ENCODE data around the gene MBTD1. TPM values are rescaled to one million over a fixed set of nuclear protein-coding genes. Genes with fewer than 3 reads are reported as not detected.
A peak's percentile ranks its signal among the peaks of the same experiment; 100 is the strongest.

Gene MBTD1
- total RNA-seq, 1 donor from 2014 or later: 34.4 TPM

DNA sequence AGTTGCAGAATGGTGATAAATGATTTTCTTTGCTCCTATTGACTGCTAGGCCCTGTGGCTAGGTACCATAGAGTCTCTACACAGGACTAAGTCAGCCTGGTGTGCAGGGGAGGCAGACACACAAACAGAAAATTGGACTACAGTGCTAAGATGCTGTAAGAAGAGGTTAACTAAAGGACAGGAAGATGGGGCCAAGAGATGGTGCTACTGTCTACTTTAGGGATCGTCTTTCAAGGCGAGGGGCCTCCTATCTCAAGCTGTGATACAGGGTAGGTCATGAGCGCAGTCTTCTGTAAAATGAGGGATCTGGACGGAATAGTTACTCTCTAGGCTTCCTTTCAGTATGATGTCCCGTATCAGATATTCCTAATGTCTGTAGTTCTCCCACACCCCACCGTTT, 105.7 kb downstream of the MBTD1 start:
- no peaks in the 10 kb centered on the region for H3K27me3 ChIP-seq (ENCODE audit: control insufficient read depth in 3 of 3, insufficient read depth in 3 of 3, low read length in 3 of 3)
- H3K36me3 ChIP-seq (ENCODE audit: control insufficient read depth in 3 of 3, insufficient read depth in 3 of 3, low read length in 3 of 3): peaks cover 7 to 13% (median 13%) of the 10 kb centered on the region in 3 donors
- H3K9ac ChIP-seq (ENCODE audit: low read depth in 1 of 3, low read length in 3 of 3): peak overlapping the region; percentile 82 to 88 (median 86)
- peak overlapping the region; percentile 92 for H3K27ac ChIP-seq (ENCODE audit: low read depth, low read length)
- peaks cover 9 to 16% (median 15%) of the 10 kb centered on the region in 3 donors for H3K4me1 ChIP-seq (ENCODE audit: control insufficient read depth in 3 of 3, insufficient read depth in 3 of 3, low read length in 3 of 3)
- peak overlapping the region; percentile 86 to 95 (median 95) for H3K4me3 ChIP-seq (ENCODE audit: low read length in 3 of 3)
- no peaks in the 10 kb centered on the region for H3K9me3 ChIP-seq (ENCODE audit: control insufficient read depth in 3 of 3, low read length in 3 of 3)

DNA sequence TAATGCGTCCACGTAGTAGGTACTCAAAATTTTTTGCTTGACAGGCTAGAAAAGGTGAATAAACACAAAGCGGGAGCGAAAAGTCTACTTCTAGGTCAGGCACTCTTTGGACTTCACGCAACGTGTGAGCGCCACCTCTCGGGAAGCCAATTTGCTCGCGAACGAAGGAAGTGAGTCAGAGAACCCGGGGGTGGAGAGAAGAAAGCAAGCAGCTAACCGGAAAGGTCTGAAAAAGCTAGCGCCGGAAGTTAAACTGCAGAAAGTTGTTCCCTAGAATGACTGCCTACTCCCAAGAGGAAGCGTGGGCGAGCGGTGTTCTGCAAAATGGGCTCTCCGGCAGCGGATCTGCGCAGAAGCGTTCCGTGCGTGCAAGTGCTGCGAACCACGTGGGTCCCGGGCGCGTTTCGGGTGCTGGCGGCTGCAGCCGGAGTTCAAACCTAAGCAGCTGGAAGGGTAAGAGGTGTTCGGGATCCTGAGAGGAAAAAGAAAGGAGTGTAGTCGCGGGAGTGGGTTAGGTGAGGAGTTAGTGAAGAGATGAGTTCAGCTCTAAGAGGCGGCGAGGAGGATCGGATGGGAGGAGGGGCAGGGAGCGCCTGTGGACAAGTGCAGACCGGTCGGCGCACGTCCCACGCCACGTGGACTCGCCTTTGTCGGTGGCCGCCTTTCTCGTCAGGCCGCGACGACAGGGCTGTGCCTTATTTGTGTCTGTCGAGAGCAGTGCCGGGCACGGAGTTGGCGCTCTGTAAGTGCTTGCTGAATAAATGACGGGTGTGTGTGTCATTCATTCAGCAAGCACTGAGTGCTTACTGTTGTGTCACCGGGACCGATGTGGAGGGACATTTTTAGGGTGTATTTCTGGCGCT, 106.4 kb downstream of the MBTD1 start, which contains the start of gene NME1:
Gene NME1 (plus strand): TSS at position 350 of the 863 bp plus-strand sequence. CDS start 2,096 bp downstream, outside the sequence.
- Histone ChIP-seq H3K27me3 (ENCODE audit: control insufficient read depth in 3 of 3, insufficient read depth in 3 of 3, low read length in 3 of 3) (no peaks in the 10 kb centered on the region), H3K4me3 (ENCODE audit: low read length in 3 of 3) (peak within 1 kb of the TSS; percentile 86 to 95 (median 95)), H3K4me1 (ENCODE audit: control insufficient read depth in 3 of 3, insufficient read depth in 3 of 3, low read length in 3 of 3) (peaks cover 9 to 16% (median 15%) of the 10 kb centered on the region in 3 donors), H3K9ac (ENCODE audit: low read depth in 1 of 3, low read length in 3 of 3) (peak within 1 kb of the TSS; percentile 88 to 96 (median 90)), H3K9me3 (ENCODE audit: control insufficient read depth in 3 of 3, low read length in 3 of 3) (no peaks in the 10 kb centered on the region), H3K27ac (ENCODE audit: low read depth, low read length) (peak within 1 kb of the TSS; percentile 92), H3K36me3 (ENCODE audit: control insufficient read depth in 3 of 3, insufficient read depth in 3 of 3, low read length in 3 of 3) (peaks cover 4 to 13% (median 8%) of the 10 kb centered on the region in 3 donors)

GRCh38 chr17:51152766-51153209, 107.1 kb downstream of the MBTD1 start:
- Histone ChIP-seq H3K36me3 (ENCODE audit: control insufficient read depth in 3 of 3, insufficient read depth in 3 of 3, low read length in 3 of 3) (peaks cover 4 to 13% (median 7%) of the 10 kb centered on the region in 3 donors), H3K9ac (ENCODE audit: low read depth in 1 of 3, low read length in 3 of 3) (peak overlapping the region; percentile 88 to 96 (median 90)), H3K27ac (ENCODE audit: low read depth, low read length) (peak overlapping the region; percentile 92), H3K4me3 (ENCODE audit: low read length in 3 of 3) (peak overlapping the region; percentile 51 to 80 (median 75)), H3K9me3 (ENCODE audit: control insufficient read depth in 3 of 3, low read length in 3 of 3) (no peaks in the 10 kb centered on the region), H3K27me3 (ENCODE audit: control insufficient read depth in 3 of 3, insufficient read depth in 3 of 3, low read length in 3 of 3) (no peaks in the 10 kb centered on the region), H3K4me1 (ENCODE audit: control insufficient read depth in 3 of 3, insufficient read depth in 3 of 3, low read length in 3 of 3) (peaks cover 9 to 16% (median 15%) of the 10 kb centered on the region in 3 donors)

- no peak overlapping the region for H3K9ac ChIP-seq (ENCODE audit: low read depth in 1 of 3, low read length in 3 of 3)
Observed at GRCh38 chr17:51150932-51151331, 108.9 kb downstream of the MBTD1 start.

DNA sequence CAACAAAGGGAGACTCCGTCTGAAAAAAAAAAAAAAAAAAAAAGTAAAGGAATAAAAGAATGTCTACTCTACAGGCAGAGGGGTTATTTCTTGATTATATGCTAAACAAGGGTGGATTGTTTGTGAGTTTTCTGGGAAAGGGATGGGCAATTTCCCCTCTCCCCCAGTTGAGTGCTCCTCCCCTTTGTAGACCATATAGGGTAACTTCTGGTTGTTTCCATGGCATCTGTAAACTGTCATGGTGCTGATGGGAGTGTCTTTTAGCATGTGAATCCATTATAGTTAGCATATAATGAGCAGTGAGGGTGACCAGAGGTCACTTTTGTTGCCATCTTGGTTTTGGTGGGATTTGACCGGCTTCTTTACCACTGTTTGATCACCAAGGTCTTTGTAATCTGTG, 110.7 kb downstream of the MBTD1 start:
- Histone ChIP-seq H3K27ac (ENCODE audit: low read depth, low read length) (no peak overlapping the region), H3K9me3 (ENCODE audit: control insufficient read depth in 3 of 3, low read length in 3 of 3) (no peaks in the 10 kb centered on the region), H3K4me3 (ENCODE audit: low read length in 3 of 3) (no peak overlapping the region), H3K27me3 (ENCODE audit: control insufficient read depth in 3 of 3, insufficient read depth in 3 of 3, low read length in 3 of 3) (no peaks in the 10 kb centered on the region), H3K4me1 (ENCODE audit: control insufficient read depth in 3 of 3, insufficient read depth in 3 of 3, low read length in 3 of 3) (peaks cover 5 to 11% (median 7%) of the 10 kb centered on the region in 3 donors), H3K36me3 (ENCODE audit: control insufficient read depth in 3 of 3, insufficient read depth in 3 of 3, low read length in 3 of 3) (no peaks in the 10 kb centered on the region), H3K9ac (ENCODE audit: low read depth in 1 of 3, low read length in 3 of 3) (no peak overlapping the region)

More at GRCh38 chr17:51150932-51151331, 108.9 kb downstream of the MBTD1 start:
- no peak overlapping the region for H3K27ac ChIP-seq (ENCODE audit: low read depth, low read length)
- no peaks in the 10 kb centered on the region for H3K27me3 ChIP-seq (ENCODE audit: control insufficient read depth in 3 of 3, insufficient read depth in 3 of 3, low read length in 3 of 3)
- peaks cover 9 to 16% (median 15%) of the 10 kb centered on the region in 3 donors for H3K4me1 ChIP-seq (ENCODE audit: control insufficient read depth in 3 of 3, insufficient read depth in 3 of 3, low read length in 3 of 3)
- no peaks in the 10 kb centered on the region for H3K9me3 ChIP-seq (ENCODE audit: control insufficient read depth in 3 of 3, low read length in 3 of 3)
- no peak overlapping the region for H3K4me3 ChIP-seq (ENCODE audit: low read length in 3 of 3)
- H3K36me3 ChIP-seq (ENCODE audit: control insufficient read depth in 3 of 3, insufficient read depth in 3 of 3, low read length in 3 of 3): peaks cover 0 to 6% (median 0%) of the 10 kb centered on the region in 3 donors

GRCh38 chr17:51147650-51148049, 112.2 kb downstream of the MBTD1 start:
- Histone ChIP-seq H3K9ac (ENCODE audit: low read depth in 1 of 3, low read length in 3 of 3) (no peak overlapping the region), H3K4me3 (ENCODE audit: low read length in 3 of 3) (no peak overlapping the region), H3K4me1 (ENCODE audit: control insufficient read depth in 3 of 3, insufficient read depth in 3 of 3, low read length in 3 of 3) (peaks cover 0 to 1% (median 0%) of the 10 kb centered on the region in 3 donors), H3K27ac (ENCODE audit: low read depth, low read length) (no peak overlapping the region), H3K36me3 (ENCODE audit: control insufficient read depth in 3 of 3, insufficient read depth in 3 of 3, low read length in 3 of 3) (no peaks in the 10 kb centered on the region), H3K27me3 (ENCODE audit: control insufficient read depth in 3 of 3, insufficient read depth in 3 of 3, low read length in 3 of 3) (no peaks in the 10 kb centered on the region), H3K9me3 (ENCODE audit: control insufficient read depth in 3 of 3, low read length in 3 of 3) (no peaks in the 10 kb centered on the region)

- no peak overlapping the region for H3K9ac ChIP-seq (ENCODE audit: low read depth in 1 of 3, low read length in 3 of 3)
- no peaks in the 10 kb centered on the region for H3K27me3 ChIP-seq (ENCODE audit: control insufficient read depth in 3 of 3, insufficient read depth in 3 of 3, low read length in 3 of 3)
Observed at GRCh38 chr17:51144266-51145022, 115.4 kb downstream of the MBTD1 start.

DNA sequence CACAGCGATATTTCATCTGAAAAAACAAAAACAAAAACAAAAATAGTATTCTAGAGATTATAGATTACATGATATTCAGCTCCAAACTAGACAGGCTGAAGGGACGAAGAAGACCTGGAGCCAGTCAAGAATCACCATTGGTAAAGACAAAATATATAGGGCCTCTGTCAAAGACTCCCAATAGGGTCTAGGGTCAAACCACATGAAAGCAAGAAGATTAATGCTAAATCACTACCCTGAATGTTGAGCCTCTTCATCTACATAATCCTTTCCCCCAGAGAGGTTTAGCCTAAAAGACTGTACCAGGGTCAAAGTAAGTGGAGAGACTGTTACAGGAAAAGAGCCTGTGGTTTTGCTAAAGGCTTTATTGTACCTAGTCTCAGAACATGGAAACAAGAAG, 117.3 kb downstream of the MBTD1 start:
- no peak overlapping the region for H3K27ac ChIP-seq (ENCODE audit: low read depth, low read length)
- no peaks in the 10 kb centered on the region for H3K4me1 ChIP-seq (ENCODE audit: control insufficient read depth in 3 of 3, insufficient read depth in 3 of 3, low read length in 3 of 3)
- no peaks in the 10 kb centered on the region for H3K9me3 ChIP-seq (ENCODE audit: control insufficient read depth in 3 of 3, low read length in 3 of 3)
- H3K36me3 ChIP-seq (ENCODE audit: control insufficient read depth in 3 of 3, insufficient read depth in 3 of 3, low read length in 3 of 3): no peaks in the 10 kb centered on the region
- no peak overlapping the region for H3K9ac ChIP-seq (ENCODE audit: low read depth in 1 of 3, low read length in 3 of 3)
- no peaks in the 10 kb centered on the region for H3K27me3 ChIP-seq (ENCODE audit: control insufficient read depth in 3 of 3, insufficient read depth in 3 of 3, low read length in 3 of 3)
- no peak overlapping the region for H3K4me3 ChIP-seq (ENCODE audit: low read length in 3 of 3)

More at GRCh38 chr17:51144266-51145022, 115.4 kb downstream of the MBTD1 start:
- H3K9me3 ChIP-seq (ENCODE audit: control insufficient read depth in 3 of 3, low read length in 3 of 3): no peaks in the 10 kb centered on the region
- H3K27ac ChIP-seq (ENCODE audit: low read depth, low read length): no peak overlapping the region
- no peaks in the 10 kb centered on the region for H3K4me1 ChIP-seq (ENCODE audit: control insufficient read depth in 3 of 3, insufficient read depth in 3 of 3, low read length in 3 of 3)
- H3K4me3 ChIP-seq (ENCODE audit: low read length in 3 of 3): no peak overlapping the region
- no peaks in the 10 kb centered on the region for H3K36me3 ChIP-seq (ENCODE audit: control insufficient read depth in 3 of 3, insufficient read depth in 3 of 3, low read length in 3 of 3)

GRCh38 chr17:51135956-51136355, 123.9 kb downstream of the MBTD1 start:
- Histone ChIP-seq H3K27me3 (ENCODE audit: control insufficient read depth in 3 of 3, insufficient read depth in 3 of 3, low read length in 3 of 3) (no peaks in the 10 kb centered on the region), H3K27ac (ENCODE audit: low read depth, low read length) (no peak overlapping the region), H3K4me1 (ENCODE audit: control insufficient read depth in 3 of 3, insufficient read depth in 3 of 3, low read length in 3 of 3) (peaks cover 13 to 16% (median 15%) of the 10 kb centered on the region in 3 donors), H3K9me3 (ENCODE audit: control insufficient read depth in 3 of 3, low read length in 3 of 3) (no peaks in the 10 kb centered on the region), H3K9ac (ENCODE audit: low read depth in 1 of 3, low read length in 3 of 3) (no peak overlapping the region), H3K36me3 (ENCODE audit: control insufficient read depth in 3 of 3, insufficient read depth in 3 of 3, low read length in 3 of 3) (no peaks in the 10 kb centered on the region), H3K4me3 (ENCODE audit: low read length in 3 of 3) (no peak overlapping the region)
